HFFc6 (cell line): Measurements from ENCODE around the gene DUSP8. TPM values are rescaled to one million over a fixed set of nuclear protein-coding genes. Genes with fewer than 3 reads are reported as not detected.
"Not testable (repeated sequence)": the region's sequence is repeated elsewhere in the genome, so short reads cannot be mapped to it uniquely, and the experiment has no call there.

Experiments
- DNase-seq: peaks from one replicate; pipeline ENCODE4 v3.0.0-alpha.2; 2018
- H3K27ac Mint-ChIP-seq: 2 replicates; pipeline ENCODE4 v1.8.0; 2020; ENCODE audit warnings: mild to moderate bottlenecking, mixed read lengths
- H3K27me3 Mint-ChIP-seq: 2 replicates; pipeline ENCODE4 v1.8.0; 2021; ENCODE audit warnings: mild to moderate bottlenecking, moderate library complexity, mixed read lengths; ENCODE audit not compliant: insufficient read depth
- H3K36me3 Mint-ChIP-seq: 2 replicates; pipeline ENCODE4 v1.8.0; 2021; ENCODE audit warnings: low read depth, mixed read lengths
- H3K4me1 Mint-ChIP-seq: 2 replicates; pipeline ENCODE4 v1.8.0; 2020; ENCODE audit warnings: low read depth, mixed read lengths
- H3K4me3 Mint-ChIP-seq: 2 replicates; pipeline ENCODE4 v1.8.0; 2020; ENCODE audit warnings: mild to moderate bottlenecking, moderate library complexity, mixed read lengths
- H3K9me3 Mint-ChIP-seq: 2 replicates; pipeline ENCODE4 v1.8.0; 2020; ENCODE audit warnings: mild to moderate bottlenecking, mixed read lengths
- CTCF ChIP-seq: fragments of 200-600 bp; sonication (generic); IDR thresholded peaks from 2 replicates; pipeline ENCODE4 v1.5.0; 2021; ENCODE audit warnings: antibody characterized with exemption, mild to moderate bottlenecking
- total RNA-seq, 6 experiments: library from RNA; stranded (reverse); fragmentation: NEBNext Ultra II Directional; extraction: Animal tissue kit (Norgen Biotek cat#: 25700); gene quantifications; 2 replicates in 1 of 6; 3 replicates in 5 of 6; pipeline ENCODE4 v1.2.3, GENCODE V29; 2021

Gene DUSP8
- total RNA-seq, 6 experiments from 2014 or later = 0.38 to 1.6 (median 0.81) TPM

DNA sequence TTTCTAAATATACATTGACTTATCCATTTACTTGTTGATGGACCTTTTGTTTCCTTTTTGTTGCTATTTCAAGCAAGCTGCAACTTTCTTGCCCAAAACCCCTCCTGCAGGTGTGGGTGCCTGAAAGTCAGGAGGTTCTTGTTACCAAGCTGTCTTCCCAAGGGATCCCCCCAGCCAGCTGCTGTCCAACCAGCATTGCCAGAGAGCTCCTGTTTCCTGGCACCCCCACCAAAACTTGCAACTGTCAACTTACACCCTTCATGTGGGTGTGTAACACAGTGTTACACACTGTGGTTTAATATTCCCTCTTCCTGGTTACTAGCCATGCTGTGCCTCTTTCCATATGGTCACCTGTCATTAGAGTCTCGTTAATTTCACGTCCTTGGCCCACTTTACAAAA lies 14.6 kb upstream of the DUSP8 start:
- H3K9me3 Mint-ChIP-seq = no peaks in the 10 kb centered on the region
- H3K27me3 Mint-ChIP-seq = peaks cover 46% of the 10 kb centered on the region
- no peak for DNase-seq
- H3K36me3 Mint-ChIP-seq = no peaks in the 10 kb centered on the region
- no peak for TF ChIP-seq CTCF
- no peak overlapping the region for H3K4me3 Mint-ChIP-seq
- peaks cover 6% of the 10 kb centered on the region; the same call in 1 of the 2 replicates for H3K4me1 Mint-ChIP-seq
- no peak overlapping the region for H3K27ac Mint-ChIP-seq

DNA sequence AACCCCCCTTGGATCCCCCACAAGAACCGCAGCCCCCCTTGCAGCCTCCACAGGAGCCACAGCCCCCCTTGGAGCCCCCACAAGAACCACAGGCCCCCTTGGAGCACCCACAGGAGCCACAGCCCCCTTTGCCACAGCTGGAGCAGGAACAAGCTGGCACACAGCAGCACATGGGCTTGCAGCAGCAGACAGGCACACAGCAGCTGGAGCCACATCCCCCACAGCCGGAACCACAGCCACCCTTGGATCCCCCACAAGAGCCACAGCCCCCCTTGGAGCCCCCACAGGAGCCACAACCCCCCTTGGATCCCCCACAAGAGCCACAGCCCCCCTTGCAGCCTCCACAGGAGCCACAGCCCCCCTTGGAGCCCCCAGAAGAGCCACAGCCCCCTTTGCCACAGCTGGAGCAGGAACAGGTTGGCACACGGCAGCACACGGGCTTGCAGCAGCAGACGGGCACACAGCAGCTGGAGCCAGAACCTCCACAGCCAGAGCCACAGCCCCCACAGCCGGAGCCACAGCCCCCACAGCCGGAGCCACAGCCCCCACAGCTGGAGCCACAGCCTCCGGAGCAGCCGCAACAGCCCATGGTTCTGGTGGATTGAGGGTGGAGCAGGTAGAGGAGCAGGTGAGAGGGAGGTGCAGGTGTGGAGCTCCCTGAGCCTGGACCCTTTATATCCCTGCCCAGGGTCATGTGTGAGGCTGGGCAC lies 12.7 kb upstream of the DUSP8 start, which contains the start of gene KRTAP5-1:
Gene KRTAP5-1, minus strand, starts transcription at position 623 of the 710 bp plus-strand sequence. Its CDS starts 34 bp downstream, at position 589.
- not testable (repeated sequence) for H3K9me3 Mint-ChIP-seq, H3K27ac Mint-ChIP-seq, H3K36me3 Mint-ChIP-seq, H3K4me1 Mint-ChIP-seq, DNase-seq, H3K4me3 Mint-ChIP-seq
- peaks cover 46% of the 10 kb centered on the region for H3K27me3 Mint-ChIP-seq

GRCh38 chr11:1582909-1583308 lies 10.8 kb upstream of the DUSP8 start:
- Mint-ChIP-seq H3K9me3 (peaks cover 12% of the 10 kb centered on the region), H3K27me3 (peaks cover 47% of the 10 kb centered on the region)
- H3K36me3 Mint-ChIP-seq, H3K27ac Mint-ChIP-seq, H3K4me1 Mint-ChIP-seq, DNase-seq, H3K4me3 Mint-ChIP-seq: not testable (repeated sequence)

DNA sequence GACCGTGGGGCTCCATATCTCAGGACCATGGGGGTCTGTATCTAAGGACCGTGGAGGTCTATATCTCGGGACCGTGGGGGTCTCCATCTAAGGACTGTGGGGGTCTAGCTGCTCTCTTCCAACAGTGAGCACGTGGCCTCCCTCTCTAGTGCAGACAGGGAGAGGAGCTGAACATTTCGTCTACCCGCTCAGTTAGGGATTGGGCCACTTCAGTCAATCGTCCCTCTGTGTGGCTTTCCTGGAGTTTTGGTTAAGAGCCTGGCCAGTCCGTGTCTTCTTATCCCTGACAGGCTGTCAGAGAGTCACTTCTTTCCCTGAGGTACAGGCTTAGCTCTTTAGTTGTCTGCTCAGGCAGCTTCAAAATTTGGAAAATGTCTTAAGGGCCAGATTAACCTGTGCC lies 9.9 kb upstream of the DUSP8 start:
- Mint-ChIP-seq H3K9me3 (peaks cover 12% of the 10 kb centered on the region), H3K4me1 (no peaks in the 10 kb centered on the region), H3K36me3 (peaks cover 10% of the 10 kb centered on the region), H3K27me3 (peaks cover 38% of the 10 kb centered on the region), H3K4me3 (no peak overlapping the region), H3K27ac (no peak overlapping the region)
- TF ChIP-seq CTCF = no peak
- DNase-seq = no peak

GRCh38 chr11:1576825-1577224 lies 4.8 kb upstream of the DUSP8 start:
- Mint-ChIP-seq H3K27me3 (peaks cover 21% of the 10 kb centered on the region), H3K9me3 (peaks cover 12% of the 10 kb centered on the region), H3K4me1 (no peaks in the 10 kb centered on the region), H3K27ac (no peak overlapping the region), H3K36me3 (peaks cover 10% of the 10 kb centered on the region), H3K4me3 (no peak overlapping the region)
- TF ChIP-seq CTCF = no peak
- DNase-seq = no peak

GRCh38 chr11:1575756-1576155 lies 3.7 kb upstream of the DUSP8 start:
- Mint-ChIP-seq H3K27me3 (peaks cover 20% of the 10 kb centered on the region), H3K9me3 (peaks cover 12% of the 10 kb centered on the region)
- H3K4me3 Mint-ChIP-seq, H3K4me1 Mint-ChIP-seq, H3K27ac Mint-ChIP-seq, H3K36me3 Mint-ChIP-seq, DNase-seq: not testable (repeated sequence)

GRCh38 chr11:1574933-1575242 lies 2.8 kb upstream of the DUSP8 start:
- no peaks in the 10 kb centered on the region for H3K4me1 Mint-ChIP-seq
- peaks cover 20% of the 10 kb centered on the region for H3K27me3 Mint-ChIP-seq
- peak; percentile 47 for TF ChIP-seq CTCF
- peaks cover 10% of the 10 kb centered on the region for H3K36me3 Mint-ChIP-seq
- DNase-seq = no peak
- H3K27ac Mint-ChIP-seq = no peak overlapping the region
- H3K9me3 Mint-ChIP-seq = peaks cover 12% of the 10 kb centered on the region
- no peak overlapping the region for H3K4me3 Mint-ChIP-seq
